Measurements from ENCODE around the gene CHRNG. TPM values are rescaled to one million over a fixed set of nuclear protein-coding genes. Genes with fewer than 3 reads are reported as not detected.

Gene CHRNG
- polyA plus RNA-seq, 1 donor from 2014 or later = not detected

DNA sequence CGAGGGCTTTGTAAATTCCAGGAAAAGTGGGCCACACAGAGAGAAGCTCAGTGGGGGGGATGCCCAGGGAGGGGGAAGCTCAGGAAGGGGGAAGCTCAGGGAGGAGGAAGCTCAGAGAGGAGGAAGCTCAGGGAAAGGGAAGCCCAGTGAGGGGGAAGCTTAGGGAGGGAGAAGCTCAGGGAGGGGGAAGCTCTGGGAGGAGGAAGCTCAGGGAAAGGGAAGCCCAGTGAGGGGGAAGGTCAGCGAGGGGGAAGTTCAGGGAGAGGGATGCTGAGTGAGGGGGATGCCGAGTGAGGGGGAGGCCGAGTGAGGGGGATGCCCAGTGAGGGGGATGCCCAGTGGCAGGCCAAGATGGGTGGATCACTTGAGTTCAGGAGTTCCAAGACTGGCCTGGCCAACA lies 821 bp upstream of the CHRNG start:
- Histone ChIP-seq H4K20me1 (ENCODE audit: insufficient read depth) (no peaks in the 10 kb centered on the region), H3K9ac (ENCODE audit: low read length) (no peak overlapping the region), H3K79me2 (replicated peaks; ENCODE audit: insufficient read depth, low read length) (no peaks in the 10 kb centered on the region), H3K9me2 (ENCODE audit: insufficient read depth, low read length) (no peaks in the 10 kb centered on the region), H3K4me3 (ENCODE audit: low read length) (no peak overlapping the region), H3K27ac (ENCODE audit: low read length) (no peak overlapping the region), H2AFZ (ENCODE audit: low read depth, low read length) (no peak overlapping the region), H3K4me2 (ENCODE audit: low read length) (no peak overlapping the region), H3K27me3 (ENCODE audit: insufficient read depth, low read depth, low read length) (no peaks in the 10 kb centered on the region), H3K9me3 (ENCODE audit: low read length) (no peaks in the 10 kb centered on the region), H3F3A (ENCODE audit: insufficient read depth, low read length, poor library complexity, severe bottlenecking) (no peaks in the 10 kb centered on the region), H3K36me3 (ENCODE audit: insufficient read depth, low read length) (no peaks in the 10 kb centered on the region)
- TF ChIP-seq, protein P1, sequence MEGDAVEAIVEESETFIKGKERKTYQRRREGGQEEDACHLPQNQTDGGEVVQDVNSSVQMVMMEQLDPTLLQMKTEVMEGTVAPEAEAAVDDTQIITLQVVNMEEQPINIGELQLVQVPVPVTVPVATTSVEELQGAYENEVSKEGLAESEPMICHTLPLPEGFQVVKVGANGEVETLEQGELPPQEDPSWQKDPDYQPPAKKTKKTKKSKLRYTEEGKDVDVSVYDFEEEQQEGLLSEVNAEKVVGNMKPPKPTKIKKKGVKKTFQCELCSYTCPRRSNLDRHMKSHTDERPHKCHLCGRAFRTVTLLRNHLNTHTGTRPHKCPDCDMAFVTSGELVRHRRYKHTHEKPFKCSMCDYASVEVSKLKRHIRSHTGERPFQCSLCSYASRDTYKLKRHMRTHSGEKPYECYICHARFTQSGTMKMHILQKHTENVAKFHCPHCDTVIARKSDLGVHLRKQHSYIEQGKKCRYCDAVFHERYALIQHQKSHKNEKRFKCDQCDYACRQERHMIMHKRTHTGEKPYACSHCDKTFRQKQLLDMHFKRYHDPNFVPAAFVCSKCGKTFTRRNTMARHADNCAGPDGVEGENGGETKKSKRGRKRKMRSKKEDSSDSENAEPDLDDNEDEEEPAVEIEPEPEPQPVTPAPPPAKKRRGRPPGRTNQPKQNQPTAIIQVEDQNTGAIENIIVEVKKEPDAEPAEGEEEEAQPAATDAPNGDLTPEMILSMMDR (IDR thresholded peaks at IDR 0.05; ENCODE audit: poor library complexity, severe bottlenecking) = no peak
- no peak for TF ChIP-seq POLR2AphosphoS5 (IDR thresholded peaks at IDR 0.05)
- TF ChIP-seq TAF1 (IDR thresholded peaks at IDR 0.05; ENCODE audit: low read depth) = no peak
- TF ChIP-seq, protein P2, sequence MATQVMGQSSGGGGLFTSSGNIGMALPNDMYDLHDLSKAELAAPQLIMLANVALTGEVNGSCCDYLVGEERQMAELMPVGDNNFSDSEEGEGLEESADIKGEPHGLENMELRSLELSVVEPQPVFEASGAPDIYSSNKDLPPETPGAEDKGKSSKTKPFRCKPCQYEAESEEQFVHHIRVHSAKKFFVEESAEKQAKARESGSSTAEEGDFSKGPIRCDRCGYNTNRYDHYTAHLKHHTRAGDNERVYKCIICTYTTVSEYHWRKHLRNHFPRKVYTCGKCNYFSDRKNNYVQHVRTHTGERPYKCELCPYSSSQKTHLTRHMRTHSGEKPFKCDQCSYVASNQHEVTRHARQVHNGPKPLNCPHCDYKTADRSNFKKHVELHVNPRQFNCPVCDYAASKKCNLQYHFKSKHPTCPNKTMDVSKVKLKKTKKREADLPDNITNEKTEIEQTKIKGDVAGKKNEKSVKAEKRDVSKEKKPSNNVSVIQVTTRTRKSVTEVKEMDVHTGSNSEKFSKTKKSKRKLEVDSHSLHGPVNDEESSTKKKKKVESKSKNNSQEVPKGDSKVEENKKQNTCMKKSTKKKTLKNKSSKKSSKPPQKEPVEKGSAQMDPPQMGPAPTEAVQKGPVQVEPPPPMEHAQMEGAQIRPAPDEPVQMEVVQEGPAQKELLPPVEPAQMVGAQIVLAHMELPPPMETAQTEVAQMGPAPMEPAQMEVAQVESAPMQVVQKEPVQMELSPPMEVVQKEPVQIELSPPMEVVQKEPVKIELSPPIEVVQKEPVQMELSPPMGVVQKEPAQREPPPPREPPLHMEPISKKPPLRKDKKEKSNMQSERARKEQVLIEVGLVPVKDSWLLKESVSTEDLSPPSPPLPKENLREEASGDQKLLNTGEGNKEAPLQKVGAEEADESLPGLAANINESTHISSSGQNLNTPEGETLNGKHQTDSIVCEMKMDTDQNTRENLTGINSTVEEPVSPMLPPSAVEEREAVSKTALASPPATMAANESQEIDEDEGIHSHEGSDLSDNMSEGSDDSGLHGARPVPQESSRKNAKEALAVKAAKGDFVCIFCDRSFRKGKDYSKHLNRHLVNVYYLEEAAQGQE (IDR thresholded peaks at IDR 0.05; ENCODE audit: borderline replicate concordance) = no peak
- no peak for TF ChIP-seq SMC3 (conservative IDR thresholded peaks at IDR 0.05; ENCODE audit: poor library complexity)
- no peak for TF ChIP-seq EP300 (conservative IDR thresholded peaks at IDR 0.05; ENCODE audit: poor library complexity, severe bottlenecking)
- TF ChIP-seq MXI1 (conservative IDR thresholded peaks at IDR 0.05; ENCODE audit: poor library complexity, severe bottlenecking) = no peak
- TF ChIP-seq EZH2 (IDR thresholded peaks at IDR 0.05; ENCODE audit: borderline replicate concordance, insufficient read depth, low read length, poor library complexity, severe bottlenecking) = no peak
- no peak for TF ChIP-seq RAD21 (conservative IDR thresholded peaks at IDR 0.05)

DNA sequence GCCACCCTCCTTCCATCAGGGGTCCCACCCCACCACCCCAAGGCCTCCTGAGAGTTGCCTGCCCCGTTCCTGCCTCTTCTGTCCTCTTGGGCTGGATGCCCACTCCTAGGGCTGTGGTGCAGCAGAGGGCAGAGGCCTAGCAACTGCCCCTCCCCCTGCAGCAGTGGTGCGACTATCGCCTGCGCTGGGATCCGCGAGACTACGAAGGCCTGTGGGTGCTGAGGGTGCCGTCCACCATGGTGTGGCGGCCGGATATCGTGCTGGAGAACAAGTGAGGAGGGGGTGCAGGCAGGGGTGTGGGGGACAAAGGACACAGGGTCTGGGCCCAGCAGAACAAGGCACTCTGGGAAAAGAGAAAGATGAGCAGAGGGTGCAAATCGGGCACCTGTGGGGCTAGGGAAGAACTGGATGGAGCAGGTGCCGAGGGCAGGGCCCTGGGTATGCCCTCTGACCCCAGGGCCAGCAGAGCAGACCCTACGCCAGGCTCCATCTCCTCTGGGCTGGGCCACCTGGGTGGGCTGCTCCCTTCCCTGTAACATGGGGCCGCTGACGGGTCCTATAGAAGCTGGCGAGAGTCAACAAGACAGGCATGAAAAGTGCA lies 1.0 kb downstream of the CHRNG start:
- Histone ChIP-seq H3F3A (ENCODE audit: insufficient read depth, low read length, poor library complexity, severe bottlenecking) (no peaks in the 10 kb centered on the region), H3K27me3 (ENCODE audit: insufficient read depth, low read depth, low read length) (no peaks in the 10 kb centered on the region), H3K27ac (ENCODE audit: low read length) (no peak overlapping the region), H3K4me2 (ENCODE audit: low read length) (no peak overlapping the region), H3K9me2 (ENCODE audit: insufficient read depth, low read length) (no peaks in the 10 kb centered on the region), H3K4me3 (ENCODE audit: low read length) (no peak overlapping the region), H3K9ac (ENCODE audit: low read length) (no peak overlapping the region), H2AFZ (ENCODE audit: low read depth, low read length) (no peak overlapping the region), H3K9me3 (ENCODE audit: low read length) (no peaks in the 10 kb centered on the region), H4K20me1 (ENCODE audit: insufficient read depth) (no peaks in the 10 kb centered on the region), H3K79me2 (replicated peaks; ENCODE audit: insufficient read depth, low read length) (no peaks in the 10 kb centered on the region), H3K36me3 (ENCODE audit: insufficient read depth, low read length) (peaks cover 3% of the 10 kb centered on the region)
- TF ChIP-seq POLR2AphosphoS5 (IDR thresholded peaks at IDR 0.05) (no peak), SMC3 (conservative IDR thresholded peaks at IDR 0.05; ENCODE audit: poor library complexity) (no peak), MXI1 (conservative IDR thresholded peaks at IDR 0.05; ENCODE audit: poor library complexity, severe bottlenecking) (no peak), RAD21 (conservative IDR thresholded peaks at IDR 0.05) (no peak), EP300 (conservative IDR thresholded peaks at IDR 0.05; ENCODE audit: poor library complexity, severe bottlenecking) (no peak), EZH2 (IDR thresholded peaks at IDR 0.05; ENCODE audit: borderline replicate concordance, insufficient read depth, low read length, poor library complexity, severe bottlenecking) (no peak), TAF1 (IDR thresholded peaks at IDR 0.05; ENCODE audit: low read depth) (no peak)
- TF ChIP-seq, protein P1 (IDR thresholded peaks at IDR 0.05; ENCODE audit: poor library complexity, severe bottlenecking) = no peak
- TF ChIP-seq, protein P2 (IDR thresholded peaks at IDR 0.05; ENCODE audit: borderline replicate concordance) = no peak

Data from neural cell (in vitro differentiated cells).